Rectal smooth muscle tissue (tissue), 1 donor: Measurements from ENCODE around the gene SAE1.
A peak's percentile ranks its signal among the peaks of the same experiment; 100 is the strongest.
"Not testable (repeated sequence)": the region's sequence is repeated elsewhere in the genome, so short reads cannot be mapped to it uniquely, and the experiment has no call there.

Source experiments
- H3K27ac ChIP-seq: one replicate; pipeline ENCODE4 v1.7.0; 2013; ENCODE audit warnings: low read depth, low read length, inconsistent platforms
- H3K27me3 ChIP-seq: one replicate; pipeline ENCODE4 v1.7.0; 2013; ENCODE audit warnings: low read length; ENCODE audit not compliant: control insufficient read depth, insufficient read depth
- H3K36me3 ChIP-seq: one replicate; pipeline ENCODE4 v1.7.0; 2013; ENCODE audit warnings: low read length; ENCODE audit not compliant: control insufficient read depth, insufficient read depth
- H3K4me1 ChIP-seq: one replicate; pipeline ENCODE4 v1.7.0; 2013; ENCODE audit warnings: low read length; ENCODE audit not compliant: control insufficient read depth, insufficient read depth
- H3K4me3 ChIP-seq: one replicate; pipeline ENCODE4 v1.7.0; 2013; ENCODE audit warnings: low read length
- H3K9ac ChIP-seq: one replicate; pipeline ENCODE4 v1.7.0; 2013; ENCODE audit warnings: low read length

The SAE1 gene

GRCh38 chr19:47247308-47247990, 116.8 kb downstream of the SAE1 start:
- no peaks in the 10 kb centered on the region for H3K36me3 ChIP-seq
- H3K9ac ChIP-seq = no peak overlapping the region
- no peak overlapping the region for H3K4me3 ChIP-seq
- H3K4me1 ChIP-seq = peaks cover 9% of the 10 kb centered on the region
- H3K27ac ChIP-seq = no peak overlapping the region
- H3K27me3 ChIP-seq = no peaks in the 10 kb centered on the region

GRCh38 chr19:47253016-47253415, 122.4 kb downstream of the SAE1 start:
- not testable (repeated sequence) for H3K27me3 ChIP-seq, H3K27ac ChIP-seq, H3K4me3 ChIP-seq, H3K36me3 ChIP-seq, H3K4me1 ChIP-seq, H3K9ac ChIP-seq

GRCh38 chr19:47253467-47253881, 122.8 kb downstream of the SAE1 start:
- Histone ChIP-seq H3K4me1 (peaks cover 10% of the 10 kb centered on the region), H3K27me3 (no peaks in the 10 kb centered on the region), H3K36me3 (peaks cover under 1% of the 10 kb centered on the region), H3K4me3 (no peak overlapping the region), H3K27ac (no peak overlapping the region), H3K9ac (no peak overlapping the region)

GRCh38 chr19:47253970-47254369, 123.3 kb downstream of the SAE1 start:
- Histone ChIP-seq H3K4me3 (no peak overlapping the region), H3K27ac (no peak overlapping the region), H3K27me3 (no peaks in the 10 kb centered on the region), H3K4me1 (peaks cover 12% of the 10 kb centered on the region), H3K9ac (no peak overlapping the region), H3K36me3 (peaks cover 6% of the 10 kb centered on the region)

- peak within 1 kb of the TSS; percentile 66 for H3K9ac ChIP-seq
- peaks cover 24% of the 10 kb centered on the region for H3K36me3 ChIP-seq
- peak within 1 kb of the TSS; percentile 75 for H3K4me3 ChIP-seq
- H3K27ac ChIP-seq = peak within 1 kb of the TSS; percentile 90
- peaks cover 12% of the 10 kb centered on the region for H3K4me1 ChIP-seq
- no peaks in the 10 kb centered on the region for H3K27me3 ChIP-seq
Observed at GRCh38 chr19:47255879-47256692, 125.5 kb downstream of the SAE1 start, which contains the start of gene CCDC9. Gene CCDC9, plus strand, starts transcription at chr19:47256525. Its CDS starts 1,876 bp downstream, at chr19:47258401.

- Histone ChIP-seq H3K9ac (no peak overlapping the region), H3K4me1 (peaks cover 12% of the 10 kb centered on the region), H3K4me3 (peak overlapping the region; percentile 59), H3K27ac (peak overlapping the region; percentile 90), H3K36me3 (peaks cover 27% of the 10 kb centered on the region), H3K27me3 (no peaks in the 10 kb centered on the region)
Observed at GRCh38 chr19:47256693-47257410, 126.2 kb downstream of the SAE1 start.

GRCh38 chr19:47257411-47258169, 127.0 kb downstream of the SAE1 start:
- peaks cover 12% of the 10 kb centered on the region for H3K4me1 ChIP-seq
- no peaks in the 10 kb centered on the region for H3K27me3 ChIP-seq
- peak overlapping the region; percentile 90 for H3K27ac ChIP-seq
- H3K36me3 ChIP-seq = peaks cover 27% of the 10 kb centered on the region
- H3K4me3 ChIP-seq = peak overlapping the region; percentile 59
- no peak overlapping the region for H3K9ac ChIP-seq

- Histone ChIP-seq H3K9ac (no peak overlapping the region), H3K4me3 (peak overlapping the region; percentile 59), H3K4me1 (peaks cover 12% of the 10 kb centered on the region), H3K27me3 (no peaks in the 10 kb centered on the region), H3K36me3 (peaks cover 30% of the 10 kb centered on the region), H3K27ac (peak overlapping the region; percentile 90)
Observed at GRCh38 chr19:47258434-47258833, 127.8 kb downstream of the SAE1 start.

GRCh38 chr19:47258895-47259555, 128.4 kb downstream of the SAE1 start:
- Histone ChIP-seq H3K27ac (peak overlapping the region; percentile 90), H3K9ac (no peak overlapping the region), H3K4me3 (no peak overlapping the region), H3K4me1 (peaks cover 12% of the 10 kb centered on the region), H3K36me3 (peaks cover 30% of the 10 kb centered on the region), H3K27me3 (no peaks in the 10 kb centered on the region)
